GM19238 (cell line): ENCODE results near the gene SH3GL3.

Source experiments
- DNase-seq: peaks from one replicate; pipeline ENCODE4 v3.0.0; 2011; ENCODE audit warnings: low spot score; ENCODE audit not compliant: insufficient read length

Gene SH3GL3

GRCh38 chr15:83503595-83504364 is 56.6 kb downstream of the SH3GL3 start:
- DNase-seq, result no peak

GRCh38 chr15:83504365-83504764 is 57.2 kb downstream of the SH3GL3 start:
- no peak for DNase-seq

- no peak for DNase-seq
Measured at GRCh38 chr15:83510001-83510400, 62.9 kb downstream of the SH3GL3 start.

GRCh38 chr15:83512459-83512858 is 65.3 kb downstream of the SH3GL3 start:
- no peak for DNase-seq

GRCh38 chr15:83514584-83514983 is 67.4 kb downstream of the SH3GL3 start:
- DNase-seq, result no peak

GRCh38 chr15:83515164-83515563 is 68.0 kb downstream of the SH3GL3 start:
- DNase-seq, result no peak

GRCh38 chr15:83516935-83517334 is 69.8 kb downstream of the SH3GL3 start:
- no peak for DNase-seq

GRCh38 chr15:83526319-83526718 is 79.2 kb downstream of the SH3GL3 start:
- no peak for DNase-seq

GRCh38 chr15:83533410-83533962 is 86.3 kb downstream of the SH3GL3 start:
- DNase-seq, result no peak

- no peak for DNase-seq
Measured at GRCh38 chr15:83537606-83538005, 90.5 kb downstream of the SH3GL3 start.

GRCh38 chr15:83538682-83539081 is 91.5 kb downstream of the SH3GL3 start:
- DNase-seq, result no peak

GRCh38 chr15:83545804-83546511 is 98.8 kb downstream of the SH3GL3 start:
- no peak for DNase-seq

- no peak for DNase-seq
Measured at GRCh38 chr15:83546512-83546888, 99.4 kb downstream of the SH3GL3 start.

- DNase-seq, result no peak
Measured at GRCh38 chr15:83547168-83547567, 100.0 kb downstream of the SH3GL3 start.

- no peak for DNase-seq
Measured at GRCh38 chr15:83549623-83550022, 102.5 kb downstream of the SH3GL3 start.

GRCh38 chr15:83554558-83554957 is 107.4 kb downstream of the SH3GL3 start:
- DNase-seq, result no peak

- DNase-seq, result no peak
Measured at GRCh38 chr15:83555383-83555782, 108.2 kb downstream of the SH3GL3 start.

GRCh38 chr15:83556068-83556467 is 108.9 kb downstream of the SH3GL3 start:
- DNase-seq, result no peak

GRCh38 chr15:83556754-83557153 is 109.6 kb downstream of the SH3GL3 start:
- no peak for DNase-seq

- no peak for DNase-seq
Measured at GRCh38 chr15:83558146-83558545, 111.0 kb downstream of the SH3GL3 start.

GRCh38 chr15:83559310-83559966 is 112.3 kb downstream of the SH3GL3 start:
- DNase-seq, result peak; percentile 25

GRCh38 chr15:83561661-83562060 is 114.5 kb downstream of the SH3GL3 start:
- DNase-seq, result no peak
